WI38 (cell line): Measurements from ENCODE around the gene TRUB2.

Source experiments
- H3K4me3 ChIP-seq: 2 replicates; pipeline ENCODE4 v1.5.1; 2011; ENCODE audit warnings: low read depth, mild to moderate bottlenecking, control low read depth, low read length
- TF ChIP-seq, protein P1 (sequence below): IDR thresholded peaks from 2 replicates; pipeline ENCODE4 v1.5.1; 2012; ENCODE audit warnings: low read depth, mild to moderate bottlenecking, control low read depth, low read length

The TRUB2 gene

DNA sequence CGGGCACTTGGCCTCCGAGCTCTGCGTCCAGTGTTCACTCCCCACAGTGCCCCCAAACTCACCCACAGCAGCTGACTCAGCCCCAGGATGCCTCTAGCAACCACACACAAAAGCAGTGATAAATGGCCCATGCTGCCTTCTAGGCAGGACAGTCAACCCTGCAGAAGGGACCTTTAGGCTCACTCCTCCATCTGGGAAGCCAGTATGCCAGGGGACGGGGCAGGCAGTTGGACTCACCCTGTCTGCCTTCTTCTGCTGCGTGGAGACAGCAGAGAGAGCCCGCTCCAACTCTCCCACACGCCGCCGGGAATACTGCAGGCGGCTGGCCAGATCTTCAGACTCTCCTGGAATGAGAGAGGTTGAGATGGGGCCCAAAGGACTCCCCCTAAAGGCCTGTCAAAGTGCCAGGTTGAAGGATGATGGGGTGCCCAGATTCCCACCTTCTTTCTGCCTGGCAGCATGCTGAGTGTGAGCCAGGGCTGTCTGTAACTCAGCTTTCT is 56.8 kb downstream of the TRUB2 start:
- no peak overlapping the region for H3K4me3 ChIP-seq
- TF ChIP-seq, protein P1, sequence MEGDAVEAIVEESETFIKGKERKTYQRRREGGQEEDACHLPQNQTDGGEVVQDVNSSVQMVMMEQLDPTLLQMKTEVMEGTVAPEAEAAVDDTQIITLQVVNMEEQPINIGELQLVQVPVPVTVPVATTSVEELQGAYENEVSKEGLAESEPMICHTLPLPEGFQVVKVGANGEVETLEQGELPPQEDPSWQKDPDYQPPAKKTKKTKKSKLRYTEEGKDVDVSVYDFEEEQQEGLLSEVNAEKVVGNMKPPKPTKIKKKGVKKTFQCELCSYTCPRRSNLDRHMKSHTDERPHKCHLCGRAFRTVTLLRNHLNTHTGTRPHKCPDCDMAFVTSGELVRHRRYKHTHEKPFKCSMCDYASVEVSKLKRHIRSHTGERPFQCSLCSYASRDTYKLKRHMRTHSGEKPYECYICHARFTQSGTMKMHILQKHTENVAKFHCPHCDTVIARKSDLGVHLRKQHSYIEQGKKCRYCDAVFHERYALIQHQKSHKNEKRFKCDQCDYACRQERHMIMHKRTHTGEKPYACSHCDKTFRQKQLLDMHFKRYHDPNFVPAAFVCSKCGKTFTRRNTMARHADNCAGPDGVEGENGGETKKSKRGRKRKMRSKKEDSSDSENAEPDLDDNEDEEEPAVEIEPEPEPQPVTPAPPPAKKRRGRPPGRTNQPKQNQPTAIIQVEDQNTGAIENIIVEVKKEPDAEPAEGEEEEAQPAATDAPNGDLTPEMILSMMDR, result no peak

DNA sequence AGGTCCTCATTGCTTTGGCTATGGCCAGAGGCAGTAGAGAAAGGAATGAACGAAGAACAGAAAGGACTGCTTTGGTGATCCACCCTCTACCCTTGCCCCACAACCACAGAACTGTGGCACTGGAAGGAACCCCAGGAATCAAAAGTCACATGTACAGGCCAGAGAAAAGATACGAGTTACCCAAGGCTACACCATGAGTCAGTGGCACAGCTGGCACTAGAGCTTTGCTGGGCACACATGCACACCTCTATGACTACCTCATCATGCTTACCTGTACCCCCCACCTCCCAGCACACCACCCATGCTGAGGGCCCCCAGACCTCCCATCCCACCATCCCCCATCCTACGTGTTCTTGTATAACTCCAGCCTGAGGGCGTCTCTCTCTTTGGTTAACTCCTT is 59.6 kb downstream of the TRUB2 start:
- no peak overlapping the region for H3K4me3 ChIP-seq
- TF ChIP-seq, protein P1, result no peak

DNA sequence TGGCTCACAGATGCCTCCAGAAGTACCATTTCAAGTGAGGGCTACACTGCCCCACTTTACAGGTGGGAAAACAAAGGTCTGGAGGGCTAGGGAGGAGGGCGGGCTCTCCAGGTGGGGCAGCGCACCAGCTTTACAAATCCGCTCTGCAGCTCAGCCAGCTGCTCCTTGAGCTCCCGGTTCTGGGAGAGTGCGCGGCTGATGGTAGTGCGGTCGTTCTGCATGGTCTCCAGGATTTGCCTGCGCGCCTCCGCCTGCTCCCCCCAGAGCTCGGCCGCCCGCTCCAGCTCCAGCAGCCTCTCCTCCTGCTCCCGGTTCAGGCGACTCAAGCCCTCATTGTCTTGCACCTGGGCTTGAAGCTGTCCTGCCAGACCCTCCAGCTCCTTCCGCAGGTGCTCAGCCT is 61.9 kb downstream of the TRUB2 start:
- no peak overlapping the region for H3K4me3 ChIP-seq
- TF ChIP-seq, protein P1, result no peak

DNA sequence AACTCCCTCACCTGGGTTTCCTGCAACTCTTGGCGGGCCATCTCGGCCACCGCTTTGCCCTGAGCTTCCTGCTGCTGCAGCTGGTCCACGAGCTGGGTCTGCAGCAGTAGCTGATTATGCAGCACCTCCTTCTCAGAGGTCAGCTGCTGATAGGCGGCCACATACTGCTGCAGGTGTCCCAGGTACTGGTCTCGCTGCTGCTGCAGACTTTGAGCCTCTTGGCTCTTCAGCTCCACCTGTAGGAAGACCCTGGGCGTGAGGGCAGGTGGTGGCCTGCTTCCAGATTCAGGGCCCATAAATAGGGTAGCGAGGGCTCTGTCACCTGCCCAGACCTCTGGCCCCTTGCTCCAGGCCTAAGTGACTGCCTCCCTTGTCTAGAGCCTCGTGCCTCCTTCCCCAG is 63.1 kb downstream of the TRUB2 start:
- TF ChIP-seq, protein P1, result no peak
- no peak overlapping the region for H3K4me3 ChIP-seq

DNA sequence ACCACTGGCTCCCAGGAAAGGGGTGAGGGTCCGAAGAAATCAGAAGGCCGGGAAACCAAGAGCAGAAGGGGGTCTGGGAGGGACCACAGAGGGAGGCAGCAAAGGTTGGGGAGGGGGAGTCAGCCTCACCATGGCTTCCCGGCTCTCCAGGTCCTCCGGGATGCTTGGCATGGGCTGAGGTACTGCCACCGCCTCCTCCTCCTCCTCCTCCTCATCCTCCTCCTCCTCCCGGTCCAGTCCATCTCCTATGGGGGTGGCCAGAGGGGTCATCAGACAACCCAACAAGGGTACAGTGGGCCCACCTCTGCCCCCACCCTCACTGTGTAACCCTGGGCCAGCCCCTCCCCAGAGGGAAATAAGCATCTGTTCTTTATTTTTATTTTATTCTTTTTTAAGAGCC is 63.9 kb downstream of the TRUB2 start:
- TF ChIP-seq, protein P1, result no peak
- no peak overlapping the region for H3K4me3 ChIP-seq

DNA sequence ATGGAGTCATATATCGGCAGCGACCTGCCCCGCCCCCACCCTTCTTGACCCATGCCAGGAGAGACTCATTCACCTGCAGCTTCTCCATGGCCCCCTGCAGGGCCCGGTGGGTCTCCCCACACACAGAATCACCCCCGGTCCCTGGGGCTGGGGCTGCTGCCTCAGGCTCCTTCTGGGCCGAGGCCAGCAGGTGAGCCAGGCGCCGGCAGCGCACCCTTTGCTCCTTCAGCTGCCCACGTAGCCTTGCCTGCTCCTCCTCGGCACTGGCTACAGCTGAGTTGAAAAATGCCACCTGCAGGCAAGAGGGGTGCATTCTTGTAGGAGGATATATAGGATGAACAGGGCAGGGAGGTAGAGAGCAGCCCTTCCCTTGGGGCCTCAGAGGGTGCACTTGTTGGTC is 64.3 kb downstream of the TRUB2 start:
- TF ChIP-seq, protein P1, result no peak
- no peak overlapping the region for H3K4me3 ChIP-seq

DNA sequence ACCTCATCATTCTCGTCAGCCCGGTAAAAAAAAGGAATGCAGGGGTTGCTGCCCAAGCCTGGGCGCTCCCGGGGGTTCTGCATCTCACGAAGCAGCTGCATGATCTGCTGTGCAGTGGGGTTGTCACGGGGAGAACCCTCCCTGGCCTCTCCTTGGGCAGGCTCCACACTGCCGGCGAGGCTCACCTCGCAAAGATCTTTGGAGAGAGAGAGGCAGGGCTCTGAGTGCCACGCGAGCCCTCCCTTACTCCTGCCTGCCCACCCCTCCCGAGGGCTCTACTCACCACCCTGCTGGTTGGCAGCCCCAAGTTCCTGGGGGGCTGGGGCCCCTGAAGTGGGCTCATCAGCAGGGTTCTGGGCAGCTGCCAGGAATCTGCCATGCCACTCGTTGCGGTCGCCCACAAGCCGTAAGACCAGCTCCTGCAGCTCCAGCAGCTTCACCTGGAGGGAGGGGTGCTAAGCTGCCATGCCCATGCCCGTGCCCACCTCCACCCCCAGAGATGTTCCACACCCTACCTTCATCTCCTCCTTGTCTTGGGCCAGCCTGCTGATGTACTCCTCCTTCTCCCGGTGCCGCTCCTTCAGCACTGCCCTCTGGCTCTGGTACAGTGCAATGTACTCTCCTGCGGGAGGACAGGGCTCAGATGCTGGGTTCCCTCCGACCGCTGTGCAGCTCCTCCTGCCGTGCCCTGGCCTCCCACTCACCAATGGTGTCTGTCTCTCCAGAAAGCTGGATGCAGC is 65.0 kb downstream of the TRUB2 start:
- TF ChIP-seq, protein P1, result no peak
- H3K4me3 ChIP-seq, result no peak overlapping the region
